MCF 10A (cell line): ENCODE results near the gene MXD3. TPM values are rescaled to one million over a fixed set of nuclear protein-coding genes. Genes with fewer than 3 reads are reported as not detected.
A peak's percentile ranks its signal among the peaks of the same experiment; 100 is the strongest.

Experiments
- BruUV-seq: library from RNA; stranded (reverse); fragments of 400-500 nt; replicated peaks from 2 replicates; lab custom pipeline; 2021; lab: Mats Ljungman, UMichigan
- CTCF ChIA-PET: fragments of 300-600 bp; sonication (Branson Sonifier 250); formaldehyde crosslinking; extraction: SDS; loops from one replicate; lab custom pipeline; 2021; ENCODE audit warnings: antibody characterized with exemption, inconsistent platforms; lab: Yijun Ruan, JAX
- POLR2A ChIA-PET: fragments of 300-600, 350-650 bp; sonication (Branson Sonifier 250); formaldehyde crosslinking; extraction: SDS; loops from one replicate; lab custom pipeline; 2020; ENCODE audit warnings: antibody characterized with exemption, inconsistent platforms; lab: Yijun Ruan, JAX
- DNase-seq: peaks from one replicate; pipeline ENCODE4 v3.0.0-alpha.2; 2018; ENCODE audit not compliant: unreplicated experiment
- H3K27ac Mint-ChIP-seq: one replicate; pipeline ENCODE4 v1.8.0; 2022; ENCODE audit warnings: mild to moderate bottlenecking, low read depth, mixed read lengths; ENCODE audit not compliant: unreplicated experiment
- H3K27me3 Mint-ChIP-seq: one replicate; pipeline ENCODE4 v1.8.0; 2022; ENCODE audit warnings: mixed read lengths; ENCODE audit not compliant: insufficient read depth, unreplicated experiment
- H3K36me3 Mint-ChIP-seq: one replicate; pipeline ENCODE4 v1.8.0; 2022; ENCODE audit warnings: mild to moderate bottlenecking, moderate library complexity, mixed read lengths; ENCODE audit not compliant: insufficient read depth, unreplicated experiment
- H3K4me1 Mint-ChIP-seq: one replicate; pipeline ENCODE4 v1.8.0; 2022; ENCODE audit warnings: mixed read lengths; ENCODE audit not compliant: insufficient read depth, unreplicated experiment
- H3K4me3 Mint-ChIP-seq: one replicate; pipeline ENCODE4 v1.8.0; 2022; ENCODE audit warnings: mild to moderate bottlenecking, moderate library complexity, mixed read lengths; ENCODE audit not compliant: unreplicated experiment
- H3K9me3 Mint-ChIP-seq: one replicate; pipeline ENCODE4 v1.8.0; 2022; ENCODE audit warnings: mixed read lengths; ENCODE audit not compliant: unreplicated experiment
- CTCF ChIP-seq: fragments of 200-600 bp; IDR thresholded peaks from one replicate; pipeline ENCODE4 v1.8.0; 2022; ENCODE audit warnings: antibody characterized with exemption, mild to moderate bottlenecking; ENCODE audit not compliant: unreplicated experiment
- intact Hi-C: fragments of 100-400 bp; cut with micrococcal nuclease; formaldehyde crosslinking; loops from 2 replicates; pipeline ENCODE4 v1.14.1; 2022
- total RNA-seq: library from RNA; stranded (reverse); gene quantifications from 2 replicates; pipeline ENCODE4 v1.2.3, GENCODE V29; 2022

MXD3 gene
- total RNA-seq, 1 experiment from 2014 or later, result 13.2 TPM

- TF ChIP-seq CTCF, result peak; percentile 97
- Mint-ChIP-seq H3K4me1 (peaks cover 49% of the 10 kb centered on the region), H3K4me3 (no peak overlapping the region), H3K27me3 (no peaks in the 10 kb centered on the region), H3K27ac (peak overlapping the region; percentile 67), H3K9me3 (no peaks in the 10 kb centered on the region), H3K36me3 (peaks cover 41% of the 10 kb centered on the region)
- CTCF ChIA-PET, result interaction anchor here (0.6 to 5.8 kb wide), 53 partner anchors 8 to 255 kb away, joined by 3 to 52 read pairs (median 5); partner anchors contain the start of gene PDLIM7
- intact Hi-C loops, result loop anchor here (1.0 to 2.0 kb wide), 3 partner anchors 93 to 195 kb away; no protein-coding TSS in a partner anchor
- POLR2A ChIA-PET, result interaction anchor here (0.7 to 2.4 kb wide), 12 partner anchors 8 to 282 kb away, joined by 3 to 11 read pairs (median 4); partner anchors contain the start of genes LMAN2, PDLIM7 and TMED9
- DNase-seq, result peak; percentile 86
- BruUV-seq, result no TSS peak
Measured at GRCh38 chr5:177309351-177310191, 2.1 kb downstream of the MXD3 start.

DNA sequence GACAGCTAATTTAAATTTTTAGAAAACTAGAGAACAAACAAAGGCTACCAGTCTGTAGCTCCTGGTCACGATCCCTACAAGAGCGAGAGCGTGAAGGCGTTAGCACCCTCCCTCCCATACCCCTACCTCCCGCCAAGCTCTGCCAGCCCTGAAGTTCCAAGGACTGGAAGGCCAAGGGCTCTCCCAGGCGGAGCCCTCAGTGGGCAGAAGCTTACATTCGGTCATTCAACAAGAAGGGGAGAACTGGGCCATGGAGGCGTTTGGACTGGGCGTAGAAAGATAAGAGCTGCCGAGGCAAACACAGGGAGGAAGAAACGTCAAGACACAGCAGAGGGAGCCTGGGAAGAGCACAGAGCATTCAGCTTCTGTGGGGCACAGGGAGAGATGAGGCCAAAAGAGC is 3.0 kb downstream of the MXD3 start:
- no peak for TF ChIP-seq CTCF
- H3K27me3 Mint-ChIP-seq, result no peaks in the 10 kb centered on the region
- no TSS peak for BruUV-seq
- H3K9me3 Mint-ChIP-seq, result no peaks in the 10 kb centered on the region
- H3K36me3 Mint-ChIP-seq, result peaks cover 41% of the 10 kb centered on the region
- no peak overlapping the region for H3K4me3 Mint-ChIP-seq
- DNase-seq, result no peak
- intact Hi-C loops, result loop anchor here (1.0 to 2.0 kb wide), 3 partner anchors 94 to 194 kb away; no protein-coding TSS in a partner anchor
- CTCF ChIA-PET, result interaction anchor here (0.5 to 5.8 kb wide), 27 partner anchors 10 to 237 kb away, joined by 3 to 52 read pairs (median 8); partner anchors contain the start of gene PDLIM7
- H3K4me1 Mint-ChIP-seq, result peaks cover 53% of the 10 kb centered on the region
- POLR2A ChIA-PET, result interaction anchor here (0.7 to 1.8 kb wide), 5 partner anchors 19 to 195 kb away, joined by 3 to 11 read pairs (median 3); partner anchors contain the start of gene LMAN2
- H3K27ac Mint-ChIP-seq, result peak overlapping the region; percentile 67

DNA sequence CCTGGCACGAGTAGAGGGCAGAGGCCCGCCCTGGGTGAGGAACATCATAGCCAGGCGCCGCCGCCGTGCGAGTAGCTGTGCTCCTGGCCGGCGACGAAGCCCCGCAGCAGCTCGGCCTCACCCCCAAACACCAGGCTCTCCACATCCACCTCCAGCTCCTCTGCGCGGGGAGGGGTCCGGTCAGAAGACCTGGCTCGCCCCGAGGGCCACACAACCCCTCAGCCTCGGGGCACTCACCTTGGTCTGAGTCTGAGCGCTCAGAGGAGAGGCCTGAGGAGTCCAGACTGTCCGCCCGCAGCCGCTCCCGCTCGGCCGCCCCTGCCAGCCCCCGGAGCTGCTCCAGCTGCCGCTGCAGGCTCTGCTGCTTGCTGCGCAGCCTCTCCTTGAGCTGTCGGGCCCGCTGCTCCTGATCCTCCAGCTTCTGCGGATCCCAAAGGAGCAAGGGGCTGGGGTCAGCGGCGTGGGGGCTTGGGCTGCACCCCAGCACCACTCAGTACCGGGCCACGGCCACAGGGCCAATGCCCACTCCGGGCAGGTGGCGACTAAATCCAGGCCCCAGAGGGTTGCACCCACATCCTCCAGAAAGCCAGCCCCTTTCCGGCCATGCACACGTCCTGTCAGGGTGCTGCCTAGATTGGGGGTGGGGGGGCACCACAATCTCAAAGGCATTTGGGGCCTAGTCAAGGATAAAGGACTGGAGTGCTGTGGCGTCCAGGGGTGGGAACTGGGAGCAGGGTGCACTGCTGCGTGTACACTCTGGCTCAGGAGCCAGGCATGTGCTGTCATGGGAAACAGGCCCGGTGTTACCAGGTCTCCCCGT is 3.9 kb downstream of the MXD3 start:
- ChIA-PET CTCF (interaction anchor here (0.6 to 5.8 kb wide), 9 partner anchors 16 to 236 kb away, joined by 3 to 52 read pairs (median 17); partner anchors contain the start of gene PDLIM7), POLR2A (interaction anchor here (1.0 kb wide), 1 partner anchor 193 kb away, joined by 4 read pairs; no protein-coding TSS in a partner anchor)
- peaks cover 50% of the 10 kb centered on the region for H3K4me1 Mint-ChIP-seq
- peaks cover 41% of the 10 kb centered on the region for H3K36me3 Mint-ChIP-seq
- BruUV-seq, result no TSS peak
- H3K27me3 Mint-ChIP-seq, result no peaks in the 10 kb centered on the region
- H3K9me3 Mint-ChIP-seq, result no peaks in the 10 kb centered on the region
- no peak for TF ChIP-seq CTCF
- no peak for DNase-seq
- H3K4me3 Mint-ChIP-seq, result no peak overlapping the region
- no peak overlapping the region for H3K27ac Mint-ChIP-seq
- intact Hi-C loops, result loop anchor here (2.0 kb wide), 2 partner anchors 95 to 147 kb away; no protein-coding TSS in a partner anchor
